Sigmoid colon (tissue), 4 donors: ENCODE measurements around the gene HTT.

Experiments used
- EP300 ChIP-seq, 4 donors: sonication (generic); formaldehyde crosslinking; IDR thresholded peaks; one replicate each; pipeline ENCODE4 v1.6.1; 2017; ENCODE audit warnings: antibody characterized with exemption in 4 of 4
- POLR2A ChIP-seq, 2 donors: fragments of 450-650 bp; IDR thresholded peaks; one replicate each; pipeline ENCODE4 v1.6.1; 2016; ENCODE audit warnings: antibody characterized with exemption in 2 of 2, mild to moderate bottlenecking in 2 of 2, moderate library complexity in 2 of 2
- POLR2AphosphoS5 ChIP-seq, 4 donors: sonication (generic); formaldehyde crosslinking; IDR thresholded peaks; one replicate each; pipeline ENCODE4 v1.6.1; 2017; ENCODE audit warnings: antibody characterized with exemption in 4 of 4
- TF ChIP-seq, protein P1 (sequence below), 4 experiments: fragments of 450-650 bp in 3 of 4; fragments of 200-600 bp in 1 of 4; IDR thresholded peaks; one replicate each; pipeline ENCODE4 v1.5.1; 2016 to 2019; ENCODE audit warnings: antibody characterized with exemption in 4 of 4, mild to moderate bottlenecking in 3 of 4, moderate library complexity in 2 of 4

DNA sequence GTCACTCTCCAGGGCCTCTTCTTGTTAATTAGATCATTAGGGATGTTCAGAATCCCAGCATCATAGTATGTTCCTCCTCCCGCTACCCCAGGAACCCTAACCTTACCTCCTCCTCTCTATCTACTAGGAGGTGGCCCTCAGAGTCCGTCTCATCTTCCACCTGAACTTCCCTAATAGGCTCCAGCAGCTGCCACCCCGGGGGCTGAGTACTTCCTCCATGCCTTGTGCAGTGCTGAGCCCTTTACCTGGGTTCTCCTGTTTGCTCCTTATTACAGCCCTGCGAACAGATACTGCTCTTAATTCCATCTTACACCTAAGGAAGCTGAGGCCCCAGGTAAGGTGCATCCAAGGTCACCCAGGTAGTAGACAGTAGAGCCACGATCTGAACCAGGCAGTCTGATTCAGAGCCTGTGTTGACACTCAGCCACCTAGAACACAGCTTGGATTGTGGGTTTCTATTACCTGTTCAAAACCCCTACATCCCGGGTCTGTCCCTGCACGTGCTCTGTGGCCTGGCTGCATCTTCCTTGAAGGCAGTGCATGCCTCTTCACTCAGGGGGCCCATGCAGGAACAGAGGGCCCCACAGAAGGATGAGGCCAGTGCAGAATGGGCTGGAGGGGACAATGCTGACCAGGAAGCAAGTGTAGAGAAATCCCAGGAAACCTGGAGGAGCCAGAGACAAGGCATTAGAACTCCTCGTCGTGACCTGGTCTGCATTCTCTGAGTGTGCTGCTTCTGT lies 123.1 kb downstream of the HTT start:
- TF ChIP-seq, protein P1, sequence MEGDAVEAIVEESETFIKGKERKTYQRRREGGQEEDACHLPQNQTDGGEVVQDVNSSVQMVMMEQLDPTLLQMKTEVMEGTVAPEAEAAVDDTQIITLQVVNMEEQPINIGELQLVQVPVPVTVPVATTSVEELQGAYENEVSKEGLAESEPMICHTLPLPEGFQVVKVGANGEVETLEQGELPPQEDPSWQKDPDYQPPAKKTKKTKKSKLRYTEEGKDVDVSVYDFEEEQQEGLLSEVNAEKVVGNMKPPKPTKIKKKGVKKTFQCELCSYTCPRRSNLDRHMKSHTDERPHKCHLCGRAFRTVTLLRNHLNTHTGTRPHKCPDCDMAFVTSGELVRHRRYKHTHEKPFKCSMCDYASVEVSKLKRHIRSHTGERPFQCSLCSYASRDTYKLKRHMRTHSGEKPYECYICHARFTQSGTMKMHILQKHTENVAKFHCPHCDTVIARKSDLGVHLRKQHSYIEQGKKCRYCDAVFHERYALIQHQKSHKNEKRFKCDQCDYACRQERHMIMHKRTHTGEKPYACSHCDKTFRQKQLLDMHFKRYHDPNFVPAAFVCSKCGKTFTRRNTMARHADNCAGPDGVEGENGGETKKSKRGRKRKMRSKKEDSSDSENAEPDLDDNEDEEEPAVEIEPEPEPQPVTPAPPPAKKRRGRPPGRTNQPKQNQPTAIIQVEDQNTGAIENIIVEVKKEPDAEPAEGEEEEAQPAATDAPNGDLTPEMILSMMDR (IDR thresholded peaks at IDR 0.05) = no peak
- no peak for TF ChIP-seq POLR2A (IDR thresholded peaks at IDR 0.05)
- no peak for TF ChIP-seq POLR2AphosphoS5 (IDR thresholded peaks at IDR 0.05)
- TF ChIP-seq EP300 (IDR thresholded peaks at IDR 0.05) = no peak
